Spleen (tissue), 7 donors: ENCODE measurements around the gene MYO5B.

Source experiments
- CTCF ChIP-seq, 11 experiments: fragments of 200-600 bp in 7 of 11; fragments of 450-650 bp in 4 of 11; sonication (generic) in 4 of 11; IDR thresholded peaks in 8 of 11; conservative IDR thresholded peaks in 3 of 11; 1 replicate in 7 of 11; 2 replicates in 4 of 11; pipeline versions ENCODE4 v1.4.0 to v1.8.0; 2016 to 2021; ENCODE audit warnings: antibody characterized with exemption in 11 of 11, inconsistent platforms in 4 of 11, mild to moderate bottlenecking in 1 of 11
- POLR2A ChIP-seq, 3 donors: fragments of 450-650 bp; IDR thresholded peaks; one replicate each; pipeline ENCODE4 v1.5.1; 2017; ENCODE audit warnings: antibody characterized with exemption in 3 of 3, mild to moderate bottlenecking in 1 of 3
- POLR2AphosphoS5 ChIP-seq, 3 donors: sonication (generic); formaldehyde crosslinking; IDR thresholded peaks; one replicate each; pipeline ENCODE4 v1.5.1; 2017; ENCODE audit warnings: antibody characterized with exemption in 3 of 3
- donor health status: DM: no; HTN: no; CAD: no; lungs with moderate emphysema.
- donor health status: DM: no; HTN: no; CAD: no.
- donor health status: DM: no; HTN: no; CAD: no.

- no peak for TF ChIP-seq CTCF (IDR thresholded peaks at IDR 0.05 in 8 of 11, conservative IDR thresholded peaks at IDR 0.05 in 3 of 11)
- TF ChIP-seq POLR2A (IDR thresholded peaks at IDR 0.05) = no peak
- no peak for TF ChIP-seq POLR2AphosphoS5 (IDR thresholded peaks at IDR 0.05)
These were observed 118.7 kb downstream of the MYO5B start for GRCh38 chr18:50076277-50076676.
